GM21576 (cell line): Measurements from ENCODE around the gene ATP6V1A.
"Not testable (repeated sequence)": the region's sequence is repeated elsewhere in the genome, so short reads cannot be mapped to it uniquely, and the experiment has no call there.

Experiments used
- ATAC-seq: cut with Tn5 transposase; IDR thresholded peaks from one replicate; pipeline ENCODE4 v1.9.1; 2021; ENCODE audit warnings: mild to moderate bottlenecking, moderate library complexity; ENCODE audit not compliant: unreplicated experiment

Gene ATP6V1A

GRCh38 chr3:113812854-113813253, 66.0 kb downstream of the ATP6V1A start:
- ATAC-seq: no peak

DNA sequence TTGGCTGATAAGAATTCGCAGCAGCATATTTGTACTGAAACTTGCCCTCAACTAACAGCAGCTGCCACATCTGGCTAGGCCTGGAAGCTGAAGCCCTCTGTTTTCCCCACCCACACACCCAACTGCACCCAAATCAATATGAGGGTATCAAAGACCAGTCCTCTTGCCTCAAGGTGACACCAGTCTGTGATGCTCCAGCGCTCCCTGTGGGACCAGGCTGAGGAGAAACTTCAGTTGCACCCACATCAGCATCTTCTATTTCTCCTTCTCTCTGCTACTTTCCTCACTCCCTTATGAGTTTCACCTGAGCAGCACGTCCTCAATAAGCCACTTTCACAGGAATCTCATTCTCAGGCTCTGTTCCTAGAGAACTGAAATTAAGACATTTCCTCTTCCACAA, 73.0 kb downstream of the ATP6V1A start:
- ATAC-seq: no peak

DNA sequence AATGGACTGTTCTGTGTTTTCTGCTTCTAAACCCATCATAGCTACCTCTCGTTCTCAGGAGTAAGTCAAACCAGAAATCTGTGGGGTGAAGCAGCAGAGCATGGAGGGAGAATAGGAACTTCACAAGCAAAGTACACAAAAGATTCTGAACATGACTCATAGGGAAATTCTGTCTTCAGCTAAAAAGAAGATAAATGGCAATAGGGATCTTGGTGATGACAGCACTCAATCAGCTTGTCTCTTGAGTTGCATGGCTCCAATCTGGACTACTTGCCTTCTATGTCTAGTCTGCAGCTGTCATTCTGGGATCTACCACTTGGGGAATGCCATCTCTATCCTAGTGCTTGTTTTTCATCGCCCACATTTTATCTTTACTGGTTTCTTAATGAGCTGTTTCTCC, 78.3 kb downstream of the ATP6V1A start:
- peak; percentile 71 for ATAC-seq

DNA sequence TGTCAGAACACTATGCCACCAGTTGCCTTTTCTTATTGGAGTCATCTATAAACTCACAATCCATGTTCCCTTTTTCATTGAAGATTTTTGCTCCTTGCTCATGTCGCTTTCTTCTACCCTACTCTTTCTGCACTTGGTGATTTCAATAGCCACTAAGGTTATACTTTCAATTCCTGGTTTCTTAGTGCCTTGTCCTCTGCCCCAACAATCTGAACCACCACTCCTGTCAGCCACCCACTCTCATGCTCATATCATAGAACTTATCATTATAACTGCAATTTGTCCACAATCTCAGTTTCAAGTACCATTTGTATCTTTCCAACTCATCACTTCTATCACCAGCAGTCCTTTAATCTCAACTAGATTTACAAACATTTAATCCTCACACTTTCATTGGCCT, 81.8 kb downstream of the ATP6V1A start:
- ATAC-seq: peak; percentile 42

DNA sequence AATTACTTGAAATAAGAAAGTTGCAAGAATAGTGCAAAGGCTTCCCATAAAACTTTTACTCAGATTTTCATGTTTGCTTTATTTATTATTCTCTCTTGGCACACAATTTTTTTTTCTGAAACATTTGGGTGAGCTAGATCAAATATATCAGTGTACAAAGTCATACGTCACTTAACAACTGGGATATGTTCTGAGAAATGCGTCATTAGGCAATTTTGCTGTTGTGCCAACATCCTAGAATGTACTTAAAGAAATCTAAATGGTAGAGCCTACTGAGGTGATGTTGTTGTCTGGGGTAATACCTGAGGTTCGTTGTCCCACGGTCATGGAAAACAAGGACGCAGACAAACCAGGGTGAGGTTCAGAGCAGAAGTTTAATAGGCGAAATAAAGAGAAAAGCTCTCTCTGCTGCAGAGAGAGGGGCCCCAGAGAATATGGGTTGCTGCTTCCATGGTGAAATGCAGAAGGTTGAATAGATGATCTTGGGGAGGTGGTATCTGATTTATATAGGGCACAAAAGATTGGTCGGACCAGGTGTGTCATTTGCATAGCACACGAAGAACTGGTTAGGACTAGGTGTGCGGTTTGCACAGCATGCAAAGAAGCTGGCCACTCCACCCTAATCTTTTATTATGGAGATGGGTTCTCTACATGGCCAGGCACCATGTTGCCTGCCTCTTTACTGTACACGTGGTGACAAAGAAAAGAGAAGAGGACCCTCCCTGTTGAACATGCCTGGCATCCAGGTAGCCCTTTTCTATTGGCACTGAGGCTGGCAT, 82.9 kb downstream of the ATP6V1A start:
- ATAC-seq: no peak

DNA sequence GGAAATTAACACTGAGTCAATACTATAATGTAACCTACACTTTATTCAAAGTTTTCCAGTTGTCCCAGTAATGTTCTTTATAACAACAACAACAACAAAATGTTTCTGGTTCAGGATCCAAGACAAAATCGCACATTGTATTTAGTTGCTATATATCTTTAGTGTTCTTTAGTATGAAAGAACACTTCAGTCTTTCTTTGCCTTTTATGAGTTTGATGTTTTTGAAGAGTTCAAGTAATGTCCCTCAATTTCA, 84.2 kb downstream of the ATP6V1A start:
- ATAC-seq: no peak

DNA sequence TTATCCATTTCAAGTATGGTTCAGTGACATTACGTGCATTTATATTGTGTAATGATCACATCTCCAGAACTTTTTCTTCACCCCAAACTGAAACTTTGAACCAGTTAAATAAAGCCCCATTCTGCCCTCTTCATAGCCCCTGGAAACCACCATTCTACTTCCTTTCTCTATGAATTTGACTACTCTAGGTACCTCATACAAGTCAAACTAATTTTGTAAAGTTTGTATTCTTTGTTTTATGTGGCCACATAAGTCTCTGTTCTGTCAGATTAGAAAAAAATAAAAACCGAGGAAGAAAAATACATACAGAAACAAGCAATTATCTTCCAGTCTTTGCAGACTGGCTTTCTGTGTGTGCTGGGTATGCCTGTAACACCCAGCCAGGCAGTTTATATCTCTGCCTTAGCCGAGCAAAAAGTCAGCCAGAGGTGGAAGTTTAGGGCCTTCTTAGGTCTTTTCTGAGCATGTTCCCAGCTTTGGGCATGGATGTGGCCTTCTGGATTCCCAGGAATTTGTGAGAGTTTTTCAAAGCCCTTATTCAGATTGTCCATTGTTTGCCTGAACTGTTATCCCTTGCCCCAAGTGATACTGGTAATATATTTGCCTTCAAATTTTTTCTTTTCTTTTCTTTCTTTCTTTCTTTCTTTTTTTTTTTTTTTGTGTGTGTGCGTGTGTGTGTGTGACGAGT, 85.8 kb downstream of the ATP6V1A start:
- ATAC-seq: peak; percentile 47

- ATAC-seq: no peak
Observed at GRCh38 chr3:113834983-113835382, 88.1 kb downstream of the ATP6V1A start.

DNA sequence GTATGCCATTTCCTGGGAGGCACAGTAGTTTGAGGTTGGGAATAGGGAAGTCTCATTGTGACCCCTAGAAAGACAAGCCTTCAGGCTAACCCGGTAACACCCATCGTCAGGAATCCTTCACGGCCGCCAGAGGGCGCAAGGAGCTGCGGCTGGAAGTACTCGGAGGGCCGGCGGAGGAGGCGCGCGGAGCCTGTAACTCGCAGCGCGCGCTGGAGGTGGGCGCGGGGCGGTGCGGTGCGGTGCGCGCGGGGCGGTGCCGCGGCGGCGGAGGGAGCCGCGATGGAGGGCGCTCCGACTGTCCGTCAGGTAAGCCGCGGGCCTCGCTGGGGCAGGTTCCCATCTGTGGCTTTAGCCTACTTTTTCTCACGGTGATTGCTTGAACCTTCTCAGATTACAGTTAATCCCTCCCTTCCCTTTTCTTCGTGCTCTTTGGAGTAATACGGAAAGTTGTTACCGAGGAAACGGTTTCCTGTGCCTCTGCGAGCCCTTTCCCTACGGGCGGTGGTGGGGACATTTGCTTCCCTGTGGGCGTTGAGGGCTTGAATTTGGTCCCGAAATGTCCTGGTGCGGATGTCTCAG, 91.9 kb downstream of the ATP6V1A start, which contains the start of gene GRAMD1C:
GRAMD1C (plus strand) TSS at position 158 of the 579 bp plus-strand sequence; CDS start at position 280, 122 bp downstream.
- ATAC-seq: peak; percentile 97

GRCh38 chr3:113839551-113839950, 92.7 kb downstream of the ATP6V1A start:
- ATAC-seq: no peak

DNA sequence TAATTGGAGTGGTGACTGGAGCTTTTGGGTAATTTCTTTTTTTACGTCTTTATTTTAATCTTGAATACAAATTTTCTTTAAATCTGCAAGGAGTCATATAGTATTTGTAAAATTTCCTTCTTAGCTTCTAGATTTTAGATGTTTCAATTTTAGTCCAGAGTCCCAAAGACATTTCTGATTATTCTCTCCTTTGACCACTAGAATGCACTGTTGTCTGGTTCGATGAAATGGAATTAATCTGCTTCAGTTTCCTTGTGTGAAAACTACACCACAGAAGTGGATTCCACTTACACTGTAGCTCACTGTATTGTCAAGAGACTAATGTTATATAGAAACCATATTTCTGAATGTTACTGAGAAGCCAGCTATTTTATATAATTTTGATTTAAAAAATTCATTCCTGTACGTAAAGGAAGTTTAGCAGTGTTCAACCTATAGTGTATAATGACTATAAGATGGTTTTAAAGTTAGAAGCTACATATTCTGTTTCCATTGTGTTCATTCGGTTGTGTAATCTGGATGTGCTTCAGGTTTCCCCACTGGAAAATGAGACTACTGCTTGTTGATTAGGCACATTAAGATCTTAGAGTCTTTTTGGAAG, 97.9 kb downstream of the ATP6V1A start:
- ATAC-seq: peak; percentile 46

GRCh38 chr3:113847247-113847646, 100.4 kb downstream of the ATP6V1A start:
- ATAC-seq: no peak

DNA sequence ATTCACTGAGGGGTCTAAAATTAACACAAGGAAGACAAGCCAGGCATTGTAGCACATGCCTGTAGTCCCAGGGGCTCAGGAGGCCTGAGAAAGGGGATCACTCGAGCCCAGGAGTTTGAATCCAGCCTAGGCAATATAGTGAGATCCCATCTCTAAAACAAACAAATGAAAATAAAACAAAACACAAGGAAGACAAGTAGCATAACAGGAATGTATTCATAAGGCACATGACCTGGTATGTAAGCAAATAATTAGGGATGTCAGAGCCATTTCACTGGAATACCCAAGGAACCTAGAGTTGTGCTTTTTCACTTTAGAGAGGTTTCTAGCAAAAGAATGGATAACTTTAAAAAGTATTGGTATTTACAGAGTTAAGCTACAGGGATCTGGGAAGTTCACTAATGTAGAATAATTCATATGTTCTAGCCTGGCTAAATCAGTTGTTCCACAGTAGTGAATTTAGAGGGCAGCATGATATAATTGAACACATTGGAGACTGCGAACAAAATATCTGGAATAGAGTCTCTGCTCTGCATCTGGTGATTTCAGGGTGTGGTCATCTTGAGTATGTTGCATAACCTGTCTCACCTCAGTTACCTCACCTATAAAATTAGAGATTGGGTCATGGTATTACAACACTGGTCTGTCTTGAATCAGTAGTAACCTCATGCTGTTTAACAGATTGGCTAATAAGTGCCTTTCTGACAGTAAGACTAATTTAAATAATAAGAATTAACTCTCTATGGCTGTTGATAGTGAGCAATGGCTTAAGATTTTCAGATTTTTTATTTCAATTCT, 101.0 kb downstream of the ATP6V1A start:
- no peak for ATAC-seq

DNA sequence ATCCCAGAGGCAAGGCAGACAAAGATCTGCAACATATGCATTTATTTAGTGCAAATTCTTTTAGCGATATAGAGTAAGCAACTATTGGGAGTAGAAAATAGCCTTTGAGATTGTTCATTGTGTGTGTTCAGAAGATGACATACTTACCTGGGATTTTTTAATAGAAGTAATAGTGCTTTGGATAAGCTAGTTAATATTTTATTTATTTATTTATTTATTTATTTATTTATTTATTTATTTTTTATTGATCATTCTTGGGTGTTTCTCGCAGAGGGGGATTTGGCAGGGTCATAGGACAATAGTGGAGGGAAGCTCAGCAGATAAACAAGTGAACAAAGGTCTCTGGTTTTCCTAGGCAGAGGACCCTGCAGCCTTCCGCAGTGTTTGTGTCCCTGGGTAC, 102.2 kb downstream of the ATP6V1A start:
- ATAC-seq: not testable (repeated sequence)

DNA sequence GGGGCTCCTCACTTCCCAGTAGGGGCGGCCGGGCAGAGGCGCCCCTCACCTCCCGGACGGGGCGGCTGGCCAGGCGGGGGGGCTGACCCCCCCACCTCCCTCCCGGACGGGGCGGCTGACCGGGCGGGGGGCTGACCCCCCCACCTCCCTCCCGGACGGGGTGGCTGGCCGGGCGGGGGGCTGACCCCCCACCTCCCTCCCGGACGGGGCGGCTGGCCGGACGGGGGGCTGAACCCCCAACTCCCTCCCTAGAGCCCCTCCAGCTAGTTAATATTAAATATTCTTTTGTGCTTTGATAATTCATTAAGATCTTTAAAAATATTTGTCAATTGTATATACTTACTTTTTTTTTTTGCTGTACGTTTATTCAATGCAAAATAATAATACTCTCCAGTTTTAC, 103.0 kb downstream of the ATP6V1A start:
- not testable (repeated sequence) for ATAC-seq

DNA sequence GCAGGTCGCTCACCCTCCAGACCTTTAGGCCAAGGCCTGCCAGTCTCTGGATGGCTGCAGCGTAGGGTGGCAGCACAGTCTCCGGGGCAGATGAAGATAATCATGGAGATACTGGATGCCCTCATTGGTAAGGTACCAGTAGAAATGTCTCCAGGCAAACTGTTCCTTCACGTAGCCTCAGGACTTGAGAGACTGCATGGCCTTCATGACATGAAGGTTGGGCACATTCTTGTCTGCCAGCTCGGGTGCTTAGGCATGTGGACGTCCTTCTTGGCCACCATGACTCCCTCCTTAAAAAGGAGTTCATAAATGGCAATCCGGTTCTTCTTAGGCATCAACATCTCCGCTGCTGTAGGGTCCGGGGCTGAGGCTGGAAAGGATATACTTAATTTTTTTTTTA, 103.6 kb downstream of the ATP6V1A start:
- not testable (repeated sequence) for ATAC-seq

GRCh38 chr3:113852506-113852905, 105.7 kb downstream of the ATP6V1A start:
- no peak for ATAC-seq
